GF-D8 (cell line): ENCODE results near the gene CDKAL1.
"Not testable (repeated sequence)": the region's sequence is repeated elsewhere in the genome, so short reads cannot be mapped to it uniquely, and the experiment has no call there.

Experiments
- DNase-seq: peaks from one replicate; lab custom pipeline; 2025; lab: John Stamatoyannopoulos, UW

Gene CDKAL1

GRCh38 chr6:21213492-21213891 is 679.2 kb downstream of the CDKAL1 start:
- DNase-seq = no peak

DNA sequence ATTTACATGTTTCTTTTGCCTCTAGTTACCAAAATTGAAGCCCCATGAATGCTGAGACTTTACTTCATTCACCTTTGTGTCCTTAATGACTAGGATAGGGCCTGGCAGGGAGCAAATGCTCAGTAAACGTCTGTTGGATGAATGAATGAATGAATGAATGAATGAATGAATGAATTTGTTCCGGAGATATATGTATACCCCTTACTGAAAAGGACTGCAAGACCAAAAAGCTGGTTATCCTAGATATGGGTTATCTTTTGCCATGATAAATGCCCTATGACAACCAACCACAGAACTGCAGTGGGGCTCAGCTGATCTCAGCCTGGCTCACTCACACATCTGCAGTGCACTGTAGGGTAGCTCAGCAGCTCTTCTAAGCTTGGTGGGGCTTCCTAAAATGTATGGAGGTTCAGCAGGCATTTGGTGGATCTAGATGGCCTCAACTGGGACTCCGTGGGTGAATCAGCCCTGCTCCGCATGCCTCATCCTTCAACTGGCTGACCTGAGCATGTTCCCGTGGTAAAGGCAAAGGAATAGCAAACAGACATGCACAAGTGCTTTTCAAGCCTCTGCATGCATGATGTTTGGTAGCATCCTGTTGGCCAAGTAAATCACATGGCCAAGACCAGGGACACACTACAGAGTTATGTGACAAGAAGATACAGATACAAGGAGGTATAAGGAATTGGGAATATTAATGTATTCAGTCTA is 680.6 kb downstream of the CDKAL1 start:
- no peak for DNase-seq

GRCh38 chr6:21219241-21219640 is 685.0 kb downstream of the CDKAL1 start:
- DNase-seq = no peak

- DNase-seq = no peak
Observed at GRCh38 chr6:21219856-21220255, 685.6 kb downstream of the CDKAL1 start.

DNA sequence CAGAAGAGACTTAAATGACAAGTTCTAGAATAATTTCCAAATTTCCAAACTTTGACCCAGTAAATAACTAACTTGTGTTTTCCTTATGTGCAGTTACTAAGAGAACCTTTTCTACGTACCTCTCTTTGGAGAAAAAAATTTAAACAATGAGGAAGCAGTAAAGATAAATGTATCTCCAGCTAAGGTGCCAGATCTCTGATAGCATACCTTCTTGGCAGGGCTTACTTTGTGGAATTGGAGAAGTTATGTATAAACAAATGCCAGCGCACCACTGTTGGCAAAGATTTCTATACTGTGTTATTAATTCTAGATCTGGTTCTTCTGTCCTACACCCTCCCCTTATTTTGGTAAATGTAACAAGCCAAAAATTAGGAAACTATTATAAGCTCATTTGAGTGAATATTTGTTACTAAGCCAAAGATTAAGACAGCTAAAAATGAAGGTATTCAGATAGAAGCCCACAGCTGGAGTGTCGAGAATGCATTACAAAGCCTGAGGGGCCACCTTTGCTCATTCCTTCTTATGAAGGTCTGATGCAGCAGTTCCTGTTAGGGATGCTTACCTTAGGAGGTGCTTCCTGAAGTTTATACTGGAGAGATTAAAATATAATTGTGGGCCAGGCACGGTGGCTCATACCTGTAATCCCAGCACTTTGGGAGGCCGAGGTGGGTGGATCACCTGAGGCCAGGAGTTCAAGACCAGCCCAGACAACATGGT is 686.2 kb downstream of the CDKAL1 start:
- no peak for DNase-seq

DNA sequence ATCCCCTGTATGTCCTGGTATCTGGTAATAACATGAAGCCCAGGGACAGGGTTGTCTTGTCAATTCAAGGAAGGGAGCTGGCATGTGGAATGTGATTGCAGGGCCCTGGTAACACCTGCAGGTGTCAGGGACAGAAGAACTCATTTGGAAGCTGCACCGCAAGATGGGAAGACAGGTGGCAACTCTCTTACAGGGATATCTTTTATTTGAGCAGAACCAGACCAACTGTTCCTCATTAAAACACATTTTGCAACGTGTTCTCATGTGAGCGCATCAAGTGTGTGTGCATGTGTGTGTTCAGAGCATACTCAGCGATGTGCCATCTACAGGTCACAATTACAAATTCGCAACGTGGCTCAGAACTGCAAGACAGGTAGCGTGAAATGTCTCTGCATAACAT is 688.4 kb downstream of the CDKAL1 start:
- DNase-seq = no peak

DNA sequence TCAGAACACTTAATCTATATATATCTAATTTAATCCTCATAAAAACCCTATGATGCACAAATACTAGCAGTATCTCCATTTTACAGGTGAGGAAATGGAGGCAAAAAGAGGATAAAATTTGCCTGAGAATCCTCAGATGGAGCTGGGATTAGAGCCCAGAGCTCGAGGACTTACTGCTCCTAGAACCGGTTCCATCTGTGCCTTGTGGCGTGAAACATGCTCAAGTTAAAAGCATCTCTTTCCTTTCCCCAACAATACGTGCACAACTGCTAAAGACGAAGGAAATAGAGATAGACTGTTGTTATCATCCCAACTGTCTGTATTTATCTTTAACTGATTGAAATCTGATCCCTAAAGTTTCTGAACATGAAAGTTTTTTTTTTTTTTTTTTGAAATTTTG is 691.7 kb downstream of the CDKAL1 start:
- no peak for DNase-seq

DNA sequence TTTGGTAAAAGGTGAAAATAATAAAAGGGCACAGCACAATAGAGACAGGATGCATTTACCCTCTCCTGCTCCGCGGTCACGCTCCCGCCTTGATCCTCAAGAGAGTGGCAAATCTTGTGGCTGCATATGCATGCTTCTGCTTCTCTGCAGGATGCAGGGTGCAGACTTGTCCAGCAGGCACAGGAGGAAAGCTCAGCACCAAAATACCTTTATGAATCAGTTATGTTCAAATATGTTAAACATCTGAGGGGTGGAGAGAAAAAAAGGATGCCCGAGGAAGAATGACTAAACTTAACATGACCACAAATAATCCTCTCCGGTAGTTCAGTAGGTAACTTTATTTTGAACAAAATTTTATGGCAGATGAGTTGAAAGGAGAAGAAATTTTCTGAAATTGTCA is 693.2 kb downstream of the CDKAL1 start:
- no peak for DNase-seq

DNA sequence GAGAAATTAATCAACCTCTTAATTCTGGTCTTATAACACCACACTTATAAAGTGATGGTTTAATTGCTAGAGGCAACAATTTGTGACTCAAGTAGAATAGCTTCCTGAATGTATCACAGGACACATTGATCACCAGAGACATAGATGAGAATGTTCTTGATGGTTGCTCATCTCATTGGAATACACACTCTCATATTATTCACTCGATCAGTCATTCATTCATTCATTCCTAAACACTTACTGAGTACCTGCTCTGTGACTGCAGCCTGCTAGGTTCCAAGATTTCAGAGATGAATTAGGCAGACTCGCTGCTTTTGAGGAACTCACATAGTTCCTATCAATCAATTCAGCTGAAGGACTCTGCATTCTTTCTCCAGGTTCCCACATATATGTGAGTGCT is 694.2 kb downstream of the CDKAL1 start:
- no peak for DNase-seq

DNA sequence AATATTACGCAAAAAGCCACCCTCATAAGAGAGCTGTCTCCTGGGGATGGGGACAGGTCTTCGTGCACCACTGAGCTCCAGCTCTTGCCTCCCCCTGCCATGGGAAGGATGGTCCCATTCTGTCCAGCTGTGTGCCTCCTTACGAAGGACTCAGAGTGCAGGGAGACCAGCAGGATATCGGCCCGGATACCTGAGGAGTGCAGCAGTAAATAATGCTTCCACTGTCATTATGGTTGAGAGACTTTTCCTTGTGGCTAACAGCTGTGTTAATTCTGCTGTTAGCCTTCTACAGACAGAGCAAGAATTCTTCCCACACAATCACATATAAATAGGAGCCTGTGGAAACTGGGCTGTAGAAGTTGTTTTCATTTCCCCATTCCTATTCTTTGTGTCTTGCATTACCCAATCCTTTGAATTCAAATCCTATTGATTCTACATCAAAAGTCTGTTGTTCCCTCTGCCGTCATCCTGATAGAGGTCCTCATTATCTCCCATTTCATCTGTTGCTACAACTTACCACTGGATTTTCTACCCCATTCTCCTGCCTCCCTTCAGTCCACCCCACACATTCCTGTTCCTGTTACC is 694.7 kb downstream of the CDKAL1 start:
- no peak for DNase-seq

- no peak for DNase-seq
Observed at GRCh38 chr6:21230536-21230935, 696.3 kb downstream of the CDKAL1 start.

DNA sequence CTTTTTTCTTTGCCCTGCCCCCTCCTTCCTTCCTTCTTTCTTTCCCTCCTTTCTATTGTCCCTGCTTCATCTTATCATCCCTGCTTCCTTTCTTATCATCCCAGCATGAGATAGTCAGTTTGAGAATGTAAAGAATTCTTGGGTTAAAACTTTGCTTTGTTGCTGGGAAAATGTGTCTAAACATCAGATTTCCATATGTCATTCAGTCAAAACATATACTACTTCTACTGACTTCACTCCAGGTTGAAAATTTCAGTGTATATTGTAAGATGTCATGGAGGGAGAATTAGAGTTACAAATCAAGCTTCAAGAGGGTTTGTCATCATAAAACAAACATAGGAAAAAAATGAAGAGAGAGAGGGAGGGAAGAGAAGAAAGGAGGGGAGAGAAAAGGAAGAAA is 700.9 kb downstream of the CDKAL1 start:
- no peak for DNase-seq

- DNase-seq = no peak
Observed at GRCh38 chr6:21238208-21238607, 704.0 kb downstream of the CDKAL1 start.

GRCh38 chr6:21240709-21241108 is 706.5 kb downstream of the CDKAL1 start:
- DNase-seq = no peak

- no peak for DNase-seq
Observed at GRCh38 chr6:21241231-21242130, 707.2 kb downstream of the CDKAL1 start.

DNA sequence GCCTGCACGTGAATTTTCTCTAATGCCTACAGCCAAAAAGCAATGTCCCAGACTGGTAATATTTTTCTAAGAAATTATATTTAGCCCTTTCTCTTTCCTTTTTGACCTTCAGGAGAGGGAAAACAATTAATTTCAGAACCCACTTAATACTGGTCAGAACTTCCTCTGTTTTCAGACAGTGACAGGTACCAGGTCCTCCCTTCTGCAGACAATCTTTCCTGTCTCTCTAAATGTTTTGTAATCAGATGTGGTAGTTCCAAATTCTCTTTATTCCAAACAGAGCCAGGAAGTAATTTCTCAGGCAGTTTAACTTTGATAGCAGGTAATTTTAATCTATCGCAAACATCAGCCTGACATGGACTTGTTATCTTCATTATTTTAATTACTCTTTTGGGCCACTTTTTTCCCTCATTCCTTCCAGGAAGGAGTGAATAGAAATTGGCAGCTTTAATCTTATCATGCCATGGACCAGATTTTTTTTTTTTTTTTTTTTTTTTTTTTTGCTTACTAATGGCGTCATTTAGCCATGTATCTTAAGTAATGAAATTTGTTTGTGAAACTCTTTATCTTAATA is 710.7 kb downstream of the CDKAL1 start:
- DNase-seq = no peak

GRCh38 chr6:21245488-21245887 is 711.2 kb downstream of the CDKAL1 start:
- DNase-seq = no peak

DNA sequence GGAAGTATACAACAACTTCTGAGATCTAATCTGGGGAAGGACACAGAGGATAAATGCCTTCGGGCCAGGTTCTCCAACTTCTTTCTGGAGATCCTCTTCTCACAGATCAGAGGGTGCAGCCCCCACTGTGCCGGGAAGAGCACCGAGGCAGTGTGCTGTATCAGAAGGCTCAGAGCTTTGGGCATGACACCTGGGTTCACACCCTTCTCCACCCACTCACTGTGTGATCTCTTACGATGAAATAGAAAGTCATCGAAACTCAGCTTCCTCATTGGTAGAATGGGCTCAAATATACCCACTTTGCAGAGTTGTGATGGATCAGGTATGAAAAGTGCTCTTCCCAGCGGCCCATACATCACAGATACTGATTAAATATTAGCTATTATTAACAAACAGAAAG is 711.8 kb downstream of the CDKAL1 start:
- DNase-seq = no peak

DNA sequence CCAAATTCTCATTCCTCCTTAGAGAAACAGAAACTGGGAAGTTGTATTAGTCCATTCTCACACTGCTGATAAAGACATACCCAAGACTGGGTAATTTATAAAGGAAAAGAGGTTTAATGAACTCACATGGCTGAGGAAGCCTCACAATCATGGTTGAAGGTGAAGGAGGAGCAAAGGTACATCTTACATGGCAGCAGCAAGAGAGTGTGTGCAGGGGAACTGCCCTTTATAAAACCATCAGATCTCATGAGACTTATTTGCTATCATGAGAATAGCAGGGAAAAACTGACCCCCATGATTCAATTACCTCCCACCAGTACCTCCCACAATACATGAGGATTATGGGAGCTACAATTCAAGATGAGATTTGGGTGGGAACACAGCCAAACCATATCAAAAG is 720.2 kb downstream of the CDKAL1 start:
- DNase-seq = not testable (repeated sequence)

GRCh38 chr6:21256197-21256596 is 721.9 kb downstream of the CDKAL1 start:
- no peak for DNase-seq

DNA sequence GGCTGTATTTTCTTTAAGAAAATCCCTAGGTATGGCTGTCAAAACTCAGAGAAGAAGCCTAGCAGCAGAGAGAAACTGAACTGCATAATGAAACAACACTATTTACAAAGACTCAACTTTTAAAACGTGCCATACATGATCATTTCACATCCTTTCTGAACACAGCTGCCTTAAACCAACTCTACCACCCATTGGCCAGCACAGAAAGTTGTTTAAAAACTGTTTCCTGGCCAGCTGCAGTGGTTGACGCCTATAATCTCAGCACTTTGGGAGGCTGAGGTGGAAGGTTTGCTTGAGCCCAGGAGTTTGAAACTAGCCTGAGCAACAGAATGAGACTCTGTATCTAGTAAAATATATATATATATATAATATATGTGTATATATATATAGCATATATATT is 722.9 kb downstream of the CDKAL1 start:
- no peak for DNase-seq

- DNase-seq = no peak
Observed at GRCh38 chr6:21258665-21259064, 724.4 kb downstream of the CDKAL1 start.
